ENCODE measurements around the gene CFAP119.

DNA sequence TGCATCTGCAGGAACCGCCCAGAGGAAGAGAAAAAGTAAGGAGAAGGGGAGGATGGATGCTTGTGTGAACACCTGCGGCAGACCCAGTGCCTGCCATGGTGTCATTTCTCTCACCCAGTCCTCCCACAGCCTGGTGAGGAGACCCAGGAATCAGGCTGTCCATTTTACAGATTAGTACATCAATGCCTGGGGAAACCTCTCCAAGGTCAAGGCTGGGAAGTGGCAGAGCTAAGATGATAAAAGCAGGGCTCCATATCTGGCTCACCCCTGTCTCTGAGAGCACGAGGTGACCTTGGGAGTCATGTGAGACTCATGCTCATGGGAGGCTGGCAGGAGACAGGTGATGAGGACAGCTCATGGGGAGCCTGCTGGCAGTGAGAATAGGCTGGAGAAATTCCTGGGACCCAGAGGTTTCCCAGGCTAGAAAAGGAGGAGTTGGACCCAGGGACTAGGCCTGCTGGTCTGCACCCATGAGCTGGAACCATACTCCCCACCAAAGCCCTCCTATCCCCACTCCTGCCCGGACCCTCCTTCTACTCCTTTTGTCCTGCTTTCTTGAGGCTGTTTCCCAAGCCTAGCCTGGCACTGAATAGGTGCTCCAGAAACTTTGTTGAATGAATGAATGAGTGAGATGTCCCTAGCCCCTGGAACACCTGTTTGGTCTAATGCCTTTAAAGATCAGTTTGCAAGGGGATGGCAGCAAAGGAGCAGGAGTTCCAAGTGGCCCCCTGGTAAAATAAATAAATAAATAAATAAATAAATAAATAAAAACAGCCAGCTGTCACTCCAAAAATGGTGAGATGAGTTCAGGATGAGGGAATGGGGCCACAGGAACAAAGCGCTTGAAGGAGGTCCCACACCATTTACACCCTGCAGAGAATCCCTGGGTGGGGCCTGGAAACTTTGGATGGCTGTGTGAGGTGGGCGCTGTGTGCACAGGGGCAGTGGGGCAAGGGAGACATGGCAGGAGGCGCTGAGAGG is 23.6 kb upstream of the CFAP119 start:
- TF ChIP-seq POLR2A (IDR thresholded peaks at IDR 0.05; ENCODE audit: extremely low read depth, insufficient read length), result no peak
- TF ChIP-seq, protein P1, sequence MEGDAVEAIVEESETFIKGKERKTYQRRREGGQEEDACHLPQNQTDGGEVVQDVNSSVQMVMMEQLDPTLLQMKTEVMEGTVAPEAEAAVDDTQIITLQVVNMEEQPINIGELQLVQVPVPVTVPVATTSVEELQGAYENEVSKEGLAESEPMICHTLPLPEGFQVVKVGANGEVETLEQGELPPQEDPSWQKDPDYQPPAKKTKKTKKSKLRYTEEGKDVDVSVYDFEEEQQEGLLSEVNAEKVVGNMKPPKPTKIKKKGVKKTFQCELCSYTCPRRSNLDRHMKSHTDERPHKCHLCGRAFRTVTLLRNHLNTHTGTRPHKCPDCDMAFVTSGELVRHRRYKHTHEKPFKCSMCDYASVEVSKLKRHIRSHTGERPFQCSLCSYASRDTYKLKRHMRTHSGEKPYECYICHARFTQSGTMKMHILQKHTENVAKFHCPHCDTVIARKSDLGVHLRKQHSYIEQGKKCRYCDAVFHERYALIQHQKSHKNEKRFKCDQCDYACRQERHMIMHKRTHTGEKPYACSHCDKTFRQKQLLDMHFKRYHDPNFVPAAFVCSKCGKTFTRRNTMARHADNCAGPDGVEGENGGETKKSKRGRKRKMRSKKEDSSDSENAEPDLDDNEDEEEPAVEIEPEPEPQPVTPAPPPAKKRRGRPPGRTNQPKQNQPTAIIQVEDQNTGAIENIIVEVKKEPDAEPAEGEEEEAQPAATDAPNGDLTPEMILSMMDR (IDR thresholded peaks at IDR 0.05; ENCODE audit: low read depth, low read length), result no peak
- TF ChIP-seq, protein P2, sequence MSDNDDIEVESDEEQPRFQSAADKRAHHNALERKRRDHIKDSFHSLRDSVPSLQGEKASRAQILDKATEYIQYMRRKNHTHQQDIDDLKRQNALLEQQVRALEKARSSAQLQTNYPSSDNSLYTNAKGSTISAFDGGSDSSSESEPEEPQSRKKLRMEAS (IDR thresholded peaks at IDR 0.05; ENCODE audit: low read depth, low read length), result no peak
- no peak for TF ChIP-seq MYC (IDR thresholded peaks at IDR 0.05; ENCODE audit: low read depth, low read length)

All from NB4 (cell line).